Hepatocyte (in vitro differentiated cells): ENCODE measurements around the gene TASOR2. TPM values are rescaled to one million over a fixed set of nuclear protein-coding genes. Genes with fewer than 3 reads are reported as not detected.

ENCODE experiments used
- DNase-seq: peaks from one replicate; pipeline ENCODE4 v3.0.0-alpha.2; 2016; ENCODE audit warnings: low spot score
- H2AFZ ChIP-seq: fragments of 200-600 bp; sonication (generic); 2 replicates; pipeline ENCODE4 v1.6.0; 2016; ENCODE audit warnings: antibody characterized with exemption, mild to moderate bottlenecking
- H3K27ac ChIP-seq: fragments of 200-600 bp; sonication (generic); 2 replicates; pipeline ENCODE4 v1.5.1; 2016; ENCODE audit warnings: mild to moderate bottlenecking
- H3K27me3 ChIP-seq: fragments of 200-600 bp; sonication (generic); 2 replicates; pipeline ENCODE4 v1.6.1; 2016
- H3K36me3 ChIP-seq: fragments of 200-600 bp; sonication (generic); replicated peaks from 2 replicates; pipeline ENCODE4 v1.5.1; 2016; ENCODE audit warnings: low read depth; ENCODE audit not compliant: insufficient read depth
- H3K4me1 ChIP-seq: fragments of 200-600 bp; sonication (generic); 2 replicates; pipeline ENCODE4 v1.5.1; 2016; ENCODE audit warnings: mild to moderate bottlenecking, moderate library complexity; ENCODE audit not compliant: insufficient read depth
- H3K4me2 ChIP-seq: fragments of 200-600 bp; sonication (generic); 2 replicates; pipeline ENCODE4 v1.6.0; 2016
- H3K4me3 ChIP-seq: fragments of 200-600 bp; sonication (generic); 2 replicates; pipeline ENCODE4 v1.5.1; 2016; ENCODE audit warnings: mild to moderate bottlenecking
- H3K79me2 ChIP-seq: fragments of 200-600 bp; sonication (generic); 2 replicates; pipeline ENCODE4 v1.6.0; 2017; ENCODE audit warnings: mild to moderate bottlenecking
- H3K9me2 ChIP-seq: fragments of 200-600 bp; sonication (generic); replicated peaks from 2 replicates; pipeline ENCODE4 v1.6.0; 2017; ENCODE audit warnings: mild to moderate bottlenecking; ENCODE audit not compliant: insufficient read depth
- H3K9me3 ChIP-seq: fragments of 200-600 bp; sonication (generic); 2 replicates; pipeline ENCODE4 v1.5.1; 2016; ENCODE audit warnings: low read depth, mild to moderate bottlenecking
- H4K20me1 ChIP-seq: fragments of 200-600 bp; sonication (generic); 2 replicates; pipeline ENCODE4 v1.6.0; 2016; ENCODE audit warnings: mild to moderate bottlenecking; ENCODE audit not compliant: insufficient read depth, poor library complexity, severe bottlenecking
- CTCF ChIP-seq: fragments of 200-600 bp; sonication (generic); IDR thresholded peaks from 2 replicates; pipeline ENCODE4 v1.5.1; 2016; ENCODE audit warnings: antibody characterized with exemption, mild to moderate bottlenecking; ENCODE audit not compliant: poor library complexity
- EZH2 ChIP-seq: fragments of 200-600 bp; sonication (generic); IDR thresholded peaks from 2 replicates; pipeline ENCODE4 v1.6.1; 2016; ENCODE audit warnings: antibody characterized with exemption, mild to moderate bottlenecking, borderline replicate concordance
- EZH2phosphoT487 ChIP-seq: fragments of 200-600 bp; sonication (generic); IDR thresholded peaks from one replicate; pipeline ENCODE4 v1.6.1; 2018; ENCODE audit warnings: antibody characterized with exemption, mild to moderate bottlenecking, low read depth, moderate library complexity; ENCODE audit not compliant: unreplicated experiment, severe bottlenecking
- WGBS: methylation state at CpG from one replicate; pipeline ENCODE4 v1.1.6; 2016; ENCODE audit warnings: low lambda C conversion rate; ENCODE audit errors: missing lambda C conversion rate; 5-methylcytosine and 5-hydroxymethylcytosine counted together
- polyA plus RNA-seq: library from polyadenylated mRNA; unstranded; fragments of >200 nt; fragmentation: Nextera tagmentation; extraction: Ambion mirVana; gene quantifications from 2 replicates; pipeline ENCODE4 v1.2.1, GENCODE V29; 2016
- total RNA-seq: library from RNA; depleted of rRNA; stranded (reverse); fragments of >200 nt; gene quantifications from 2 replicates; pipeline ENCODE4 v1.2.3, GENCODE V29; 2014

Gene TASOR2
- total and polyA plus RNA-seq, 2 experiments from 2014 or later: 13.5 to 38.4 TPM

DNA sequence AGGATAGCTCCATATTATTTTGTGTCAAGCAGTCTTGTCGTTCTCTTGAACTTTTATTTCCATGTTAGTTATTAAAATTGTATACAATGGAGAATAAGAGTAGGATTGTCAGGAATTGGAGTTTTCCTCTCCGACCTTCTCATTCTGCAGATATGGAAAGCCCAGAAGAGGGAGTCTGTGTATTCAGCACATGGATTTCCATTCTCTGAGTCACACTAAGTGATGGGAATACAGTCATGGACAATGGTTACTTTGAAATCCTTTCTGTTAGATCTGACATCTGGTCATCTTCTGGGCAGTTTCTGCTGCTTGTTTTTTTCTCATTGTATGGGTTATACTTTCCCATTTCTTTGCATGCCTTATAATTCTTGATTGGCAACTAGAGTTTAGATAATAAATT lies 5.0 kb upstream of the TASOR2 start:
- H3K9me3 ChIP-seq: no peaks in the 10 kb centered on the region
- 78% methylated on average over 2 of the region's 2 CpGs for WGBS
- H3K79me2 ChIP-seq: no peaks in the 10 kb centered on the region
- H2AFZ ChIP-seq: no peak overlapping the region
- TF ChIP-seq EZH2 (no peak), CTCF (no peak), EZH2phosphoT487 (no peak)
- H3K27me3 ChIP-seq: no peaks in the 10 kb centered on the region
- no peaks in the 10 kb centered on the region for H3K4me1 ChIP-seq
- H3K36me3 ChIP-seq: no peaks in the 10 kb centered on the region
- H4K20me1 ChIP-seq: no peaks in the 10 kb centered on the region
- H3K27ac ChIP-seq: no peak overlapping the region
- DNase-seq: no peak
- no peaks in the 10 kb centered on the region for H3K9me2 ChIP-seq
- no peak overlapping the region for H3K4me3 ChIP-seq
- no peak overlapping the region for H3K4me2 ChIP-seq

DNA sequence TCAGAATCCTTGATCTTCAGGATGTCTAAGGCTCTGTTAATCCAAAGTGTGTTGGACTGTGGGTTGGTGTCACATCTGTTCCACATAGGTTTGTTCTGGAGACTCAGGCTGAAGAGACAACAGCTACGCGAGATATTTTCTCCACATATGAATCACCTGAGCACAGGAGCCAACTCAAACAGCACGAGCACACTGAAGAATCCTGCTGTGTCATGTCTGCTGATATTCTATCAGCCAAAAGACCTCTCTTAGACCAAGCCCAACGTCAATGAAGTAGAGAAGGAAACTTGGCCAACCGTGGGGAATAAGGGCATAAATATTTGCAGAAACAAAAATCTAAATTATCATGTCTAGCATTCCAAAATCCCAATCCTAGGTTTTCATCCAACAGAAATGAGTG lies 2.7 kb upstream of the TASOR2 start:
- H3K4me1 ChIP-seq: peaks cover 10% of the 10 kb centered on the region
- H3K36me3 ChIP-seq: no peaks in the 10 kb centered on the region
- H3K4me2 ChIP-seq: no peak overlapping the region
- H3K4me3 ChIP-seq: no peak overlapping the region
- H2AFZ ChIP-seq: no peak overlapping the region
- WGBS: 90% methylated on average over 5 of the region's 5 CpGs
- no peak for DNase-seq
- peaks cover 9% of the 10 kb centered on the region for H4K20me1 ChIP-seq
- TF ChIP-seq EZH2phosphoT487: no peak
- peaks cover 13% of the 10 kb centered on the region for H3K79me2 ChIP-seq
- H3K27me3 ChIP-seq: no peaks in the 10 kb centered on the region
- no peak overlapping the region for H3K27ac ChIP-seq
- no peaks in the 10 kb centered on the region for H3K9me3 ChIP-seq
- no peaks in the 10 kb centered on the region for H3K9me2 ChIP-seq

DNA sequence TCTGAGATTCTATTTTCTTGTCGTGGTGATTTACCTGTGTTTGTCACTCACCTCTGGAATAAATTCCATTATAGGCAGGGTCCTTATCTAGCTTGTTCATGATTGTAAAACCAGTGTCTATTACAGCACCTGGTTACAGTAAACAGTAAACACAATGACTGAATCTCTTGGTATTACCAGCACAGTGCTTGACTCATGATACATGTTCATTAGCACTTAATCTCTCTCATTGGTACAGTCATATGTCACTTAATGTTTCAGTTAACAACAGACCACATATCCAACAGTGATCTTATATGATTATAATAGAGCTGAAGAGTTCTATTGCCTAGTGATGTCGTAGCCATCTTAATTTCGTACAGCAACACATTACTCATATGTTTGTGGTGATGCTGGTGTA lies 1.6 kb upstream of the TASOR2 start:
- no peaks in the 10 kb centered on the region for H3K36me3 ChIP-seq
- no peaks in the 10 kb centered on the region for H3K9me2 ChIP-seq
- H3K4me3 ChIP-seq: no peak overlapping the region
- DNase-seq: no peak
- H3K27me3 ChIP-seq: no peaks in the 10 kb centered on the region
- H2AFZ ChIP-seq: no peak overlapping the region
- no peak overlapping the region for H3K27ac ChIP-seq
- H3K4me2 ChIP-seq: no peak overlapping the region
- TF ChIP-seq CTCF (no peak), EZH2phosphoT487 (no peak), EZH2 (no peak)
- H4K20me1 ChIP-seq: peaks cover 9% of the 10 kb centered on the region
- H3K9me3 ChIP-seq: no peaks in the 10 kb centered on the region
- peaks cover 10% of the 10 kb centered on the region for H3K4me1 ChIP-seq
- peaks cover 25% of the 10 kb centered on the region for H3K79me2 ChIP-seq
- WGBS: 89% methylated on average over 3 of the region's 3 CpGs

DNA sequence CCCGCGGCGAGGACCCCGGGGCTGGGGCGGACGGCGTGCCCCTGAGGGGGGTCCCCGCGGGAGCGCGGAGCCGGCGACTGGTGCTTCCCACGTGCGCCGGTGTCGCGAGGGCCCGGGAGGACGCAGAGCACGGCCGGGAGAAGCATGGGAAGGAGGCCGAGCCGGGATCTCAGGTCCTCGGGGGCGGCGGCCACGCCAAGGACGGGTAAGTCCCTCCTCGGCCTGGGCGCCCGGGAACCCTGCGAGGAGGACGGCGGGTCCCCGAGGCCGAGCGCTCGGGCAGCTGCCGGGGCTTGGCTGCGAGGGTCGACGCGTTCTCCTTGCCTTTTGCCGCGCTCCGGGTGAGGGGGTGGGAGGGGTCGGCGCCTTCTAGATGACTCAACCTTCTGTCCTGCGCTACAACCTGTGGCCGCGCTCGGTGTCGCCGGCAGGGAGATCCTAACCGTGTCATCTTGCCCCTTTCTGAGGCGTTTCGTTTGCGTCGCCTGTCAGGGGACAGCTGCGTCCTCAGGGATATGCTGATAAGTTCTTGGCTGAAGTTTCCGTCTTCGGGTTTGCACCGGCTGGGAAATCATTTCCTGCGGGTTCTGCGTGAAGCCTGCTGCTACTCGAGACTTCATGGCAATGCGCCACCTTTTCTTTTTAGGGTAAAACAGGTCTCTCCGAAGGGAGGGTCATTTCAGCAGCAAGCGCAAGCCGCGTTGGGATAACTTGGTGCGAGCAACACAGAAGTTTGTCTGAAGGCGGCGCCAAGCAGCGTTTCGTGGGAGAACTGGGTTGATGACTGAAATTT lies 529 bp downstream of the TASOR2 start:
- Histone ChIP-seq H3K27me3 (no peaks in the 10 kb centered on the region), H3K79me2 (peaks cover 46% of the 10 kb centered on the region), H3K9me2 (no peaks in the 10 kb centered on the region), H3K4me1 (peaks cover 10% of the 10 kb centered on the region), H3K27ac (peak overlapping the region; percentile 89), H3K9me3 (no peaks in the 10 kb centered on the region), H3K4me3 (peak overlapping the region; percentile 97), H3K4me2 (peak overlapping the region; percentile 84), H3K36me3 (no peaks in the 10 kb centered on the region), H2AFZ (peak overlapping the region; percentile 67), H4K20me1 (peaks cover 9% of the 10 kb centered on the region)
- TF ChIP-seq CTCF: peak; percentile 57
- no peak for TF ChIP-seq EZH2phosphoT487
- peak; percentile 85 for DNase-seq
- WGBS: 1% methylated on average over 56 of the region's 77 CpGs
